HepG2 (cell line): ENCODE results near the gene DAPL1. TPM values are rescaled to one million over a fixed set of nuclear protein-coding genes. Genes with fewer than 3 reads are reported as not detected.

Source experiments
- ATRX ChIP-seq: sonication (generic); formaldehyde crosslinking; IDR thresholded peaks from 2 replicates; pipeline ENCODE4 v1.4.0; 2020; ENCODE audit warnings: missing genetic modification reagents, borderline replicate concordance
- CEBPZ ChIP-seq: IDR thresholded peaks from 2 replicates; pipeline ENCODE4 v1.6.1; 2012; ENCODE audit warnings: low read length, improper control_type of control experiment
- CERS6 ChIP-seq: sonication (generic); formaldehyde crosslinking; IDR thresholded peaks from 2 replicates; pipeline ENCODE4 v1.5.0; 2020; ENCODE audit warnings: missing genetic modification reagents
- CTCF ChIP-seq: sonication (generic); formaldehyde crosslinking; IDR thresholded peaks from 2 replicates; pipeline ENCODE4 v1.5.0; 2020; ENCODE audit warnings: mild to moderate bottlenecking, missing genetic modification reagents, moderate library complexity
- ERF ChIP-seq: IDR thresholded peaks from 2 replicates; pipeline ENCODE4 v1.6.1; 2018; ENCODE audit warnings: missing biosample characterization, missing genetic modification reagents
- FLYWCH1 ChIP-seq: sonication (generic); formaldehyde crosslinking; IDR thresholded peaks from 2 replicates; pipeline ENCODE4 v1.8.1; 2023; ENCODE audit warnings: mild to moderate bottlenecking, missing genetic modification reagents
- KAT2B ChIP-seq: fragments of 150-350 bp; IDR thresholded peaks from 2 replicates; pipeline ENCODE4 v1.6.1; 2014; ENCODE audit warnings: low read depth, low read length, borderline replicate concordance
- NFE2L2 ChIP-seq: fragments of 150-350 bp; IDR thresholded peaks from 2 replicates; pipeline ENCODE4 v1.6.1; 2014; ENCODE audit warnings: low read length
- PTBP1 ChIP-seq: fragments of 200-400 bp; formaldehyde crosslinking; IDR thresholded peaks from 2 replicates; pipeline ENCODE4 v1.6.1; 2018; ENCODE audit warnings: low read length, low read depth; ENCODE audit not compliant: poor library complexity, severe bottlenecking
- SP140L ChIP-seq: sonication (generic); formaldehyde crosslinking; IDR thresholded peaks from 2 replicates; pipeline ENCODE4 v1.4.0; 2020; ENCODE audit warnings: missing genetic modification reagents, borderline replicate concordance
- SUZ12 ChIP-seq: fragments of 150-350 bp; IDR thresholded peaks from 2 replicates; pipeline ENCODE4 v1.6.1; 2014; ENCODE audit warnings: low read depth, low read length
- ZBTB34 ChIP-seq: sonication (generic); formaldehyde crosslinking; IDR thresholded peaks from 2 replicates; pipeline ENCODE4 v1.8.0; 2022; ENCODE audit warnings: mild to moderate bottlenecking, missing genetic modification reagents
- ZEB1 ChIP-seq: IDR thresholded peaks from 2 replicates; pipeline ENCODE4 v1.6.1; 2012; ENCODE audit warnings: mild to moderate bottlenecking, low read depth, inconsistent platforms; ENCODE audit not compliant: insufficient replicate concordance
- ZNF788 ChIP-seq: sonication (generic); formaldehyde crosslinking; IDR thresholded peaks from 2 replicates; pipeline ENCODE4 v1.5.0; 2020; ENCODE audit warnings: mild to moderate bottlenecking, missing genetic modification reagents, borderline replicate concordance
- ZNF839 ChIP-seq: sonication (generic); formaldehyde crosslinking; IDR thresholded peaks from 2 replicates; pipeline ENCODE4 v1.4.0; 2020; ENCODE audit warnings: missing genetic modification reagents, mild to moderate bottlenecking, borderline replicate concordance
- polyA plus RNA-seq, 8 experiments: library from polyadenylated mRNA; depleted of rRNA in 3 of 8; stranded (reverse) in 7 of 8; unstranded in 1 of 8; fragments of >200 nt; fragmentation: Illumina TruSeq in 4 of 8; extraction: Trizol in 4 of 8; gene quantifications; 2 replicates each; pipeline versions ENCODE4 v1.2.1 to v1.2.3, GENCODE V29; 2011 to 2016; ENCODE audit warnings: low read depth in 4 of 8, missing spikeins in 1 of 8, mixed read lengths in 1 of 8; ENCODE audit not compliant: insufficient read depth in 1 of 8
- total RNA-seq, 5 experiments: library from RNA; depleted of rRNA; stranded (reverse); fragments of >200 nt; fragmentation: Illumina TruSeq; extraction: Trizol; gene quantifications; 2 replicates each; pipeline ENCODE4 v1.2.3, GENCODE V29; 2016; ENCODE audit warnings: low read depth in 1 of 5
- TF ChIP-seq, protein P1 (sequence below): sonication (generic); formaldehyde crosslinking; IDR thresholded peaks from 2 replicates; pipeline ENCODE4 v1.4.0; 2020; ENCODE audit warnings: mild to moderate bottlenecking, missing genetic modification reagents
- TF ChIP-seq, protein P2 (sequence below): sonication (generic); formaldehyde crosslinking; IDR thresholded peaks from 2 replicates; pipeline ENCODE4 v1.8.0; 2023; ENCODE audit warnings: mild to moderate bottlenecking, missing genetic modification reagents

Gene DAPL1
- total and polyA plus RNA-seq, 2 of the 13 experiments (the other 11 are each of a cell fraction or from before 2014, with no cell fraction given), result not detected

DNA sequence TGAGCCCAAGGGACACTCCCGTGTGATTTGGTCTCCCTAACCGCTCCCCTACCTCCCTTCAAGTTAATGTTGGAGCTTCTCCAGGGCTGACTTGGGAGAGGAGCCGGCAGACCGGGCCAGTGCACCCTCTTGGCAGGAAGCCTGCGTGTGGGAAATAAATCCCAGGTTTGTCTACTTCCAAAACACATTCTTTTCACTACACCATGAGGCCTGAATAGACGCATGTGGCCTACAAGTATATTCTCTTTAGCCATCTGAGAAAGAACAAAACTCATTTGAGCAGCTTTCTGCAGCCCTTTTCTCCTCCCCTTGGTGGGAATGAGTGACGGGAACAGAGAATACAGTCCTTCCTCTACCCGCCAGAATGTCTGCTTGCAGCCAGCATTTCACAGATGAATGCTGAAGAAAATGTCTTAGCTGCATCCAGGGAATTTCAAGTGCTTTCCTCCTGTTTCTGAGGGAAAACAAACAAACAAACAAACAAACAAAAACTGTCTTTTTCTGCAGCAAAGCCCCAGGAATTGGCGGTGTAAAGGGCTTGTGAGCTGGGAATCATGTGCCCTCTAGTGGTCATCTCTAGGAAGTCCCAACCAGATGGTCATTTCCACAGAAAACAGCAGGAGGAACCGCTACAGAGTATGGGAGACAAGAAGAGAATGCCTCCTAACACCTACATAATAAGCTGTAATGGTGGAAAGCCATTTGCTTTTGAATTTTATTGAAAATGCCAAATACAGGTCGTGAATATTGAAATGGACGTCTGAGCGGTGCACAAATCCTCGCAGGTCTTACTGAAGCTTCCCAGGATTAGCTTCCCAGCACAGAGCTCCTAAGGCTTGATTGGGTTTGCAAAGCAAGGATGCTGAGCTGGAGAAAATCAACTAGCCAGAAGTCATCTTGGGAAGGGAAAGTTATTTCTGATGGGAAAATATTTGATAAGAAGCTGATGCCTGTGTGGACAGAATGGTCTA, 41.2 kb upstream of the DAPL1 start (continued):
- TF ChIP-seq ERF (CRISPR knock-in tag) (0 out of 2 replicates have a peak, but pooled peaks have one; percentile 44), FLYWCH1 (CRISPR knock-in tag) (no peak), KAT2B (no peak), ZBTB34 (CRISPR knock-in tag) (no peak; the same call in 1 of the 2 replicates), CERS6 (CRISPR knock-in tag) (no peak), ZNF839 (CRISPR knock-in tag) (no peak), NFE2L2 (no peak), SUZ12 (no peak), PTBP1 (no peak), SP140L (CRISPR knock-in tag) (no peak), CEBPZ (no peak), ZNF788 (no peak), CTCF (CRISPR knock-in tag) (peak; percentile 94), ATRX (CRISPR knock-in tag) (no peak), ZEB1 (no peak)
- TF ChIP-seq, protein P1, sequence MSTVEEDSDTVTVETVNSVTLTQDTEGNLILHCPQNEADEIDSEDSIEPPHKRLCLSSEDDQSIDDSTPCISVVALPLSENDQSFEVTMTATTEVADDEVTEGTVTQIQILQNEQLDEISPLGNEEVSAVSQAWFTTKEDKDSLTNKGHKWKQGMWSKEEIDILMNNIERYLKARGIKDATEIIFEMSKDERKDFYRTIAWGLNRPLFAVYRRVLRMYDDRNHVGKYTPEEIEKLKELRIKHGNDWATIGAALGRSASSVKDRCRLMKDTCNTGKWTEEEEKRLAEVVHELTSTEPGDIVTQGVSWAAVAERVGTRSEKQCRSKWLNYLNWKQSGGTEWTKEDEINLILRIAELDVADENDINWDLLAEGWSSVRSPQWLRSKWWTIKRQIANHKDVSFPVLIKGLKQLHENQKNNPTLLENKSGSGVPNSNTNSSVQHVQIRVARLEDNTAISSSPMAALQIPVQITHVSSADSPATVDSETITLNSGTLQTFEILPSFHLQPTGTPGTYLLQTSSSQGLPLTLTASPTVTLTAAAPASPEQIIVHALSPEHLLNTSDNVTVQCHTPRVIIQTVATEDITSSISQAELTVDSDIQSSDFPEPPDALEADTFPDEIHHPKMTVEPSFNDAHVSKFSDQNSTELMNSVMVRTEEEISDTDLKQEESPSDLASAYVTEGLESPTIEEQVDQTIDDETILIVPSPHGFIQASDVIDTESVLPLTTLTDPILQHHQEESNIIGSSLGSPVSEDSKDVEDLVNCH (CRISPR knock-in tag), result no peak
- TF ChIP-seq, protein P2, sequence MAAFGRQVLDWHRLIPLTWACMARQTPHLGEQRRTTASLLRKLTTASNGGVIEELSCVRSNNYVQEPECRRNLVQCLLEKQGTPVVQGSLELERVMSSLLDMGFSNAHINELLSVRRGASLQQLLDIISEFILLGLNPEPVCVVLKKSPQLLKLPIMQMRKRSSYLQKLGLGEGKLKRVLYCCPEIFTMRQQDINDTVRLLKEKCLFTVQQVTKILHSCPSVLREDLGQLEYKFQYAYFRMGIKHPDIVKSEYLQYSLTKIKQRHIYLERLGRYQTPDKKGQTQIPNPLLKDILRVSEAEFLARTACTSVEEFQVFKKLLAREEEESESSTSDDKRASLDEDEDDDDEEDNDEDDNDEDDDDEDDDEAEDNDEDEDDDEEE (CRISPR knock-in tag), result no peak
